Measurements from ENCODE around the gene CLASP2.

- TF ChIP-seq, protein P1, sequence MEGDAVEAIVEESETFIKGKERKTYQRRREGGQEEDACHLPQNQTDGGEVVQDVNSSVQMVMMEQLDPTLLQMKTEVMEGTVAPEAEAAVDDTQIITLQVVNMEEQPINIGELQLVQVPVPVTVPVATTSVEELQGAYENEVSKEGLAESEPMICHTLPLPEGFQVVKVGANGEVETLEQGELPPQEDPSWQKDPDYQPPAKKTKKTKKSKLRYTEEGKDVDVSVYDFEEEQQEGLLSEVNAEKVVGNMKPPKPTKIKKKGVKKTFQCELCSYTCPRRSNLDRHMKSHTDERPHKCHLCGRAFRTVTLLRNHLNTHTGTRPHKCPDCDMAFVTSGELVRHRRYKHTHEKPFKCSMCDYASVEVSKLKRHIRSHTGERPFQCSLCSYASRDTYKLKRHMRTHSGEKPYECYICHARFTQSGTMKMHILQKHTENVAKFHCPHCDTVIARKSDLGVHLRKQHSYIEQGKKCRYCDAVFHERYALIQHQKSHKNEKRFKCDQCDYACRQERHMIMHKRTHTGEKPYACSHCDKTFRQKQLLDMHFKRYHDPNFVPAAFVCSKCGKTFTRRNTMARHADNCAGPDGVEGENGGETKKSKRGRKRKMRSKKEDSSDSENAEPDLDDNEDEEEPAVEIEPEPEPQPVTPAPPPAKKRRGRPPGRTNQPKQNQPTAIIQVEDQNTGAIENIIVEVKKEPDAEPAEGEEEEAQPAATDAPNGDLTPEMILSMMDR (conservative IDR thresholded peaks at IDR 0.05): no peak
- no peak for TF ChIP-seq ZFX (IDR thresholded peaks at IDR 0.05)
These were observed 36.4 kb downstream of the CLASP2 start for GRCh38 chr3:33681667-33682066.

Data from C4-2B (cell line).